ENCODE measurements around the gene SH3BGRL3. TPM values are rescaled to one million over a fixed set of nuclear protein-coding genes. Genes with fewer than 3 reads are reported as not detected.
"Not testable (repeated sequence)": the region's sequence is repeated elsewhere in the genome, so short reads cannot be mapped to it uniquely, and the experiment has no call there.

Gene SH3BGRL3
- polyA plus RNA-seq, 1 donor from 2014 or later, result 12.8 TPM

GRCh38 chr1:26327956-26328362 lies 48.1 kb downstream of the SH3BGRL3 start:
- H3K27ac ChIP-seq (ENCODE audit: low read length), result no peak overlapping the region
- H3K4me2 ChIP-seq (ENCODE audit: low read length), result no peak overlapping the region
- no peaks in the 10 kb centered on the region for H3F3A ChIP-seq (ENCODE audit: insufficient read depth, low read length, poor library complexity, severe bottlenecking)
- no peak overlapping the region for H3K4me3 ChIP-seq (ENCODE audit: low read length)
- no peaks in the 10 kb centered on the region for H3K36me3 ChIP-seq (ENCODE audit: insufficient read depth, low read length)
- no peaks in the 10 kb centered on the region for H4K20me1 ChIP-seq (ENCODE audit: insufficient read depth)
- no peak overlapping the region for H3K9ac ChIP-seq (ENCODE audit: low read length)
- no peaks in the 10 kb centered on the region for H3K27me3 ChIP-seq (ENCODE audit: insufficient read depth, low read depth, low read length)
- no peak for TF ChIP-seq SMC3 (conservative IDR thresholded peaks at IDR 0.05; ENCODE audit: poor library complexity)
- TF ChIP-seq POLR2AphosphoS5 (IDR thresholded peaks at IDR 0.05), result no peak
- TF ChIP-seq REST (IDR thresholded peaks at IDR 0.05; ENCODE audit: borderline replicate concordance), result no peak
- no peak for TF ChIP-seq TAF1 (IDR thresholded peaks at IDR 0.05; ENCODE audit: low read depth)
- no peak for TF ChIP-seq EP300 (conservative IDR thresholded peaks at IDR 0.05; ENCODE audit: poor library complexity, severe bottlenecking)
- TF ChIP-seq RAD21 (conservative IDR thresholded peaks at IDR 0.05), result no peak
- TF ChIP-seq EZH2 (IDR thresholded peaks at IDR 0.05; ENCODE audit: borderline replicate concordance, insufficient read depth, low read length, poor library complexity, severe bottlenecking), result no peak
- no peak for TF ChIP-seq CTCF (IDR thresholded peaks at IDR 0.05; ENCODE audit: poor library complexity, severe bottlenecking)
- TF ChIP-seq MXI1 (conservative IDR thresholded peaks at IDR 0.05; ENCODE audit: poor library complexity, severe bottlenecking), result no peak
- no peaks in the 10 kb centered on the region for H3K79me2 ChIP-seq (replicated peaks; ENCODE audit: insufficient read depth, low read length)
- no peaks in the 10 kb centered on the region for H3K9me2 ChIP-seq (ENCODE audit: insufficient read depth, low read length)
- H2AFZ ChIP-seq (ENCODE audit: low read depth, low read length), result no peak overlapping the region
- no peaks in the 10 kb centered on the region for H3K9me3 ChIP-seq (ENCODE audit: low read length)

GRCh38 chr1:26328597-26328996 lies 48.7 kb downstream of the SH3BGRL3 start:
- no peaks in the 10 kb centered on the region for H3K79me2 ChIP-seq (replicated peaks; ENCODE audit: insufficient read depth, low read length)
- H3K9me2 ChIP-seq (ENCODE audit: insufficient read depth, low read length), result no peaks in the 10 kb centered on the region
- no peaks in the 10 kb centered on the region for H3F3A ChIP-seq (ENCODE audit: insufficient read depth, low read length, poor library complexity, severe bottlenecking)
- no peaks in the 10 kb centered on the region for H3K9me3 ChIP-seq (ENCODE audit: low read length)
- H3K27me3 ChIP-seq (ENCODE audit: insufficient read depth, low read depth, low read length), result no peaks in the 10 kb centered on the region
- no peak overlapping the region for H3K4me2 ChIP-seq (ENCODE audit: low read length)
- no peaks in the 10 kb centered on the region for H4K20me1 ChIP-seq (ENCODE audit: insufficient read depth)
- no peak for TF ChIP-seq SMC3 (conservative IDR thresholded peaks at IDR 0.05; ENCODE audit: poor library complexity)
- no peak for TF ChIP-seq REST (IDR thresholded peaks at IDR 0.05; ENCODE audit: borderline replicate concordance)
- TF ChIP-seq MXI1 (conservative IDR thresholded peaks at IDR 0.05; ENCODE audit: poor library complexity, severe bottlenecking), result no peak
- no peak for TF ChIP-seq EZH2 (IDR thresholded peaks at IDR 0.05; ENCODE audit: borderline replicate concordance, insufficient read depth, low read length, poor library complexity, severe bottlenecking)
- no peak for TF ChIP-seq EP300 (conservative IDR thresholded peaks at IDR 0.05; ENCODE audit: poor library complexity, severe bottlenecking)
- no peaks in the 10 kb centered on the region for H3K36me3 ChIP-seq (ENCODE audit: insufficient read depth, low read length)
- no peak overlapping the region for H3K27ac ChIP-seq (ENCODE audit: low read length)
- H3K9ac ChIP-seq (ENCODE audit: low read length), result no peak overlapping the region
- H3K4me3 ChIP-seq (ENCODE audit: low read length), result no peak overlapping the region
- H2AFZ ChIP-seq (ENCODE audit: low read depth, low read length), result no peak overlapping the region

GRCh38 chr1:26329380-26329779 lies 49.5 kb downstream of the SH3BGRL3 start:
- not testable (repeated sequence) for H3K9me3 ChIP-seq (ENCODE audit: low read length); H3F3A ChIP-seq (ENCODE audit: insufficient read depth, low read length, poor library complexity, severe bottlenecking); H3K4me3 ChIP-seq (ENCODE audit: low read length); H4K20me1 ChIP-seq (ENCODE audit: insufficient read depth); H3K9me2 ChIP-seq (ENCODE audit: insufficient read depth, low read length); H3K36me3 ChIP-seq (ENCODE audit: insufficient read depth, low read length); H2AFZ ChIP-seq (ENCODE audit: low read depth, low read length); H3K79me2 ChIP-seq (replicated peaks; ENCODE audit: insufficient read depth, low read length); H3K27ac ChIP-seq (ENCODE audit: low read length); H3K27me3 ChIP-seq (ENCODE audit: insufficient read depth, low read depth, low read length); H3K9ac ChIP-seq (ENCODE audit: low read length); H3K4me2 ChIP-seq (ENCODE audit: low read length)
